HG03575 (cell line): ENCODE data around the gene ADAMTS7.
"Not testable (repeated sequence)": the region's sequence is repeated elsewhere in the genome, so short reads cannot be mapped to it uniquely, and the experiment has no call there.

ENCODE experiments used
- ATAC-seq: cut with Tn5 transposase; IDR thresholded peaks from one replicate; pipeline ENCODE4 v1.9.1; 2021; ENCODE audit not compliant: unreplicated experiment, insufficient number of reproducible peaks, low FRiP score; ENCODE audit errors: extremely low read depth

ADAMTS7 gene

DNA sequence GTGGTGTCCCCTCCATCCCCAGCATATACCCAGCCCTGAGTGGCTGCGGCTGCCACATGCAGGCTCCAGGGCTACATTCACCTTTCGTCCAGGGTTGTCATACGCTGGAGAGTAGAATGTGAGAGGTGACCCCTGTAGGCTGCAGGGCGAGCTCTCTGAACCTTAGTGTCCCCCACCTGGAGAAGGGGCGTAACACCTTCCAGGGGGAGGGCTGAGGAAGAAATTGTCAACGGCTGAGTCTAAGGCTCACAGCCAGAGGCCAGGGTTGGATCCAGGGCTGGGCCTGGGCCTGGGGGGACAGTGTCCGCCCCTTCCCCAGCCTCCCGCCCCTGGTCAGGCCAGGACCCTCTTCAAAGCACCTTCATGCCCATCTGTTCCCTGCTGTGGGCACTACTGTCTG lies 53.2 kb downstream of the ADAMTS7 start:
- not testable (repeated sequence) for ATAC-seq

DNA sequence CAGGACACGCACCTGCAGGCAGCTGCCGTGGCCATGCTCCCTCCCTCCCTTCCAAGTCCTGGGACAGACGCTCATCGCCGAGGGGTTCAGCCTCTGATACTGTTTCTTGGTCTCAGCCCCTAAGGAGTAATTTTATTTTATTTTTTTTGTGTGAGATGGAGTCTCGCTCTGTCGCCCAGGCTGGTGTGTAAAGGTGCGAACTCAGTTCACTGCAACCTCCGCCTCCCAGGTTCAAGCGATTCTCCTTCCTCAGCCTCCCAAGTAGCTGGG lies 53.7 kb downstream of the ADAMTS7 start:
- ATAC-seq = no peak

DNA sequence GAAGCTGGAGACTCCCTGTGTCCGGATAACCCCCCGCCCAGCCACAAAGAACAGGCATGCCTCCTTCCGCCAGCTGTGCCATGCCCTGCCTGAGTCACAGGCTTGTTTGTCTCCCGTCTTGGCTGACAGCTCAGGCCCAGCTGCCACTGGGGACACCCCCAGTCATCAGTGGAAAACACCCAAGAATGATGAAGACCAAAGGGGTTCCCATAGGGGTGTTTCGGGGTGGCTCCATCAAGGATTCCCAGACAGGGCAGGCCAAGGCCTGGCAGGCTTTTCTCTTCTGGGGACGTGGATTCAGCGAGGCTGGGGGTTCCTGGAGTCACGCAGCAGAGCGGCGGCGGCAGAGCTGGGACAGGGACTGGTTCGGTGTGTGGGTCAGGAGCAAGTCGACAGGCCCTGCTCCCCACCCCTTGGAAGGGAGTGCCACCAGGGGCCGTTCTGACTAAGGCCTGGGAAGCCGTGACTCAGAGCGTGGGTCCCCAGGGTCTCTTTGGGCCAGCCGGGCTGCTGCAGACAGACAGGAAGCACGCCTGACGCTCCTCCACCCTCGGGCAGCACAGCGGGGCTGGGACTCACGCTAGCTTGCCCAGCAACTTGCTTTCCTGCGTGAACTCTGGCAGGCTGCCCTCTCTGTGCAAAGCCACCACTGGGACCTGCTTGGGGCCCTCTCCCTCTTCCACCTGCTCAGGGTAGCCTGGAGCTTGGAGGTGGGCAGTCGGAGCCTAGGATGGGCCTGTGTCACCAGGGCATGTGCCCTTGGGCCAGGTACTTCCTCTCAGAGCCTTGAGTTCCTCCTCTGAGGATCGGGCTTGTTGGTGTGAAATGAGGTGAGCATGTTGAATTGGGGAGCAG lies 54.3 kb downstream of the ADAMTS7 start:
- ATAC-seq = not testable (repeated sequence)

DNA sequence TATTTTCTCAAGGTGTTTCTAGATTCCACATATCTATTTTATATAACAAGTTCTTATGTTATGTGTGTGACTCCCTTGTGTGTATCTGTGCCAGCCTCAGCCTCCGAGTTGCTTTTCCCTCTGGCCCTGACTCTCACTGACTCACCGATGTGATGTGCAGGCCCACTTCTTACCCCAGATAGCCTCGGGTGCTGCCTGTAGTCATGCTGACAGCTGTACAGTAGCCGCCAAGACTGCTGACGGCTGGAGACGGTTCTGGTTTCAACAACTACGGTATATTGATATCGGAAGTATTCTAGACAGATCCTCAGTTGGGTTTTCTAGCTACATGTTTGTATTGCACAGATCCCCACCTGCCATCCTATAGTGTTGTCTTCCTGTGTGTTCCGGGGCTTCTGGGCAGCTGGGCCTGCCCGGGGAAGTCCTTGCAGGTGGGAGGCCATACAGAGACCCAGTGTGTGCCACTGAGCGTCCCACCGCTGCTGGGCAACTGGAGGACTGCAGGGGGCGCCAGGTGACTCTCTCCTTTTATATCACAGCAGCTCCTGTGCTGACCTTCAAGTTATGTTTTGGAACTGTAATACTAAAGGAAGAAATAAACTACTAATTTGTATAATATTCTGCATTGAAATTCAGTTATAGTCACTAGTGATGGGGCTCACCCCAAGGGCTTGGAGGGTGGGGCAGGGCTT lies 55.2 kb downstream of the ADAMTS7 start:
- not testable (repeated sequence) for ATAC-seq

DNA sequence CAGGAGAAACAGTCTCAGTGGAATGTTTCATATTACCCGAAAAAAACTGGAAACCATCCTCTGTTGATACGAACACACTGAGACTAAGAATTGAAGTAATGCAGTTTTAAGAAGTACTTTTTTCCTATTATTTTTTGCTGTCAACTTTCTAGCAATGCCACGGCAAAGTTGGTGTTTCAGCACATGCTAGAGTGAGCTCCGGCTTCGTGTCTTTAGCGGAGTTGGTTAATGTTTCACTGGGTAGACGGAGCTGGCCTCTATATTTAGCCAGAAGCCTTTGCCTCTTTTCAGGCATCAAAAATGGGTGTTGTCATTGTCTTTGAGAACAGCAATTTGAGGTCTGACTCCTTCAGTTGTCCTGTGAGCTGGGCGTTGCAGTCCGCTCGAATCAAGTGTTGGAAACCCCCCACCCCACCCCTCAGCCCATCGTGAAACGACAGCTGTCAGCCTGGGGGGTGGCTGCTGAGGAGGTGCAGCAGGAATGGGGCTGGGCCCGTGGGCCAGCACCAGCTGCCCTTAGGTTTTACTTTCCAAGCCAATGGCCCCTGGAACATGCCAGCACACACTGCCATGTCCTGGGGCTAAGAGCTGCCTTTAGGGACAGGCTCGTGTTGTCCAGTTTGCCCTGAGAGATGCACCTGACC lies 56.5 kb downstream of the ADAMTS7 start:
- ATAC-seq = not testable (repeated sequence)

DNA sequence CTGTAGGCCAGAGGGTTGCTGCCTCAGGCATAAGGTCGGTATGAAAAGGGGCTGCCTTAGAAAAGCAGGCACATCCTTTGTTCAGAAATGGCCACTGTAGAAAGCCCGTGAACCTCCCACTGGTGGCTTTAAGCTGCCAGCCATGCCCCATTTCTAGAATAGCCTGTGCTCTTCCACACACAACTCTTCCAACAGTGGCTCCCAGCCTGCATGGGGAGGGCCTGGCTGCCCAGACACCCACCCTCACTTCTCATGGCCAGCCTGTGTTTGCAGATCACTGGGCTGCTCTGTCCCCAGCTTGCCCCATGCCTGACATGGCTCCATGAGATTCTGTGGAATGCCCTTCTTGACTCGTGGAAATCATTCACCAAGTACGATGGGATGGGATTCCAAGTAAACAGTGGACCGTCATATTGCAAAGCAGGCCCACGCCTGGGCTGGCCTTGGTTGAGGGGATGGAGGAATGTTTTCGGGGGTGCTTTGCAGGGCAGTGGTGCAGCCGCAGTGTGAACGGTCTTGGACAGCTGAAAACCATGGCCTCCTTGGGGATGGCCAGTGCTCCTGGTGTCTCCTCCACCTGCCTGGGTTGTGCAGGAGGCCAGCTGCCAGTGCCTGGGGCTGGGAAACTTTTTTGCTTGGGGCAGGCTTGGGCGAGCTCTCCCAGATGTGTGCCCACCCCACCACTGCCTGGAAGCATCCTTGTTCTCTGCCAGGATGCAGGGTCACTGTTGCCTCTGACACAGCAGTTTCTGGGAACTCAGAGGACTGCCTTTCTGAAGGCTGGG lies 57.3 kb downstream of the ADAMTS7 start:
- not testable (repeated sequence) for ATAC-seq

DNA sequence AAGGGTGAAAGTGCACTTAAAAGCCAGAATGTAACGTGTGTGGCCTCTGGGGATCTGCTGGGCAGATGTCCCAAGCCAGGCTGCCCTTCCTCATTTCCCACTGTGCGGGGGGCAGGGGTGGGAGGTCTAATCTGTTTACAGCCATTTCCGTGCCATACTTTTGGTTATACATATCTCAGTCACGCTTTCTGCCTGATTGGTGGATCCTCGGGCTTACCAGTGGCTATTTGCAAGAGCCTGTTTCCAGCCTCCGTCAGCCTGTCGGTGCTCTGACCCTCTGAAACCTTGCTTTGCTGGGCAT lies 58.0 kb downstream of the ADAMTS7 start:
- not testable (repeated sequence) for ATAC-seq

DNA sequence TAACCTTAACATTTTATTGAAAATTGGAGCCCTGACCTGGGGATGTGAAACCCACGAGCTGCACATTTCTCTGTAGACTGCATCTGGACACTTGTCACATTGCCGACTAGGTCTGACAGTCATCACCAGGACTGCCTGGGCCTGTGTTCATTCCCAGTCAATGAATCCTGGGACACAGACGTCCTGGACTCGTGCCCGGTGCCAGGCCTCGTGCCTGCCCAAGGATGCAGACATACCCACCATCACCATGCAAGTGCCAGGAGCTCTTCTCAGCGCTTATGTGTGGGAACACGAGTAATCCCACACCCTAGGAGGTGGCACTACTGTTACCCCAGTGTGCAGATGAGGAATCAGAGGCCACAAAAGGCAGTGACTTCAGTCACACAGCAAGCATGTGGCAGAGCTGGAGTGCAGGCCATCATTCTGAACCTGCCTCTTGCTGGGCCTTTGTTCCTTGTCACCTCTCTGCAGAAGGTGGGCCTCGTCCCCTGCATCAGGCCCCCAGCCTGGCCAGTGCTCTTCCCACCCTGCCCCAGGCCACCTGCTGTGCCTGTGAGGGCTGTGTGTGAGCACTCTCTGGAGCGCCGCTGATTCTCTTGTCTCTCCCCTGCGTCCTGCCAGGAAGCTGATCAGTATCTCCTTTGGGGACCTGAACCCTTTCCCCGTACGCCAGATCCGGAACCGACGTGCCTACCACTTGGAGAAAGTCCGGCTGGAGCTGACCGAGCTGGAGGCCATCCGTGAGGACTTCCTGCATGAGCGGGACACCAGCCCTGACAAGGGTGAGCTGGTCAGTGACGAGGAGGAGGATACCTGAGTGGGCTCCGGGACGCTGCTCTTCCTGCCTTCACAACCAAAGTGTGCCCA lies 58.5 kb downstream of the ADAMTS7 start:
- no peak for ATAC-seq

DNA sequence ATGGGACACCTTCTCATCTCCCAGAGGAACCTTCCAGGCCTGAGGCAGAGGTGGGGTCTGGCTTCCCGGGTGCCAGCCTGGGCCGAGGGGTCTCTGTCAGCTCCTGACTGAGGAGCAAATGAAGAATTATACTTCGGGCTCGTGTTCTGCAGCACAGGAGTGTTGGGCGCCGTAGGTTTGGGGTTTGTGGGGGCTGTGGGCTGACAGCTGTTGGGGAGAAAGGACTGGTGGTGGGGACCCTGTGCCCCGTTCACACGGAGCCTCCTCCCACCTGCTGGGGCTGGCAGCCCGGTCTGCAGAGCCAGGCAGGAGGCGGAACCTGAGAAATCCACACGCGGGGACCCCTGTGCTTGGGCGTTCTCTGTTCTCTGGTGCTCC lies 59.7 kb downstream of the ADAMTS7 start:
- no peak for ATAC-seq

DNA sequence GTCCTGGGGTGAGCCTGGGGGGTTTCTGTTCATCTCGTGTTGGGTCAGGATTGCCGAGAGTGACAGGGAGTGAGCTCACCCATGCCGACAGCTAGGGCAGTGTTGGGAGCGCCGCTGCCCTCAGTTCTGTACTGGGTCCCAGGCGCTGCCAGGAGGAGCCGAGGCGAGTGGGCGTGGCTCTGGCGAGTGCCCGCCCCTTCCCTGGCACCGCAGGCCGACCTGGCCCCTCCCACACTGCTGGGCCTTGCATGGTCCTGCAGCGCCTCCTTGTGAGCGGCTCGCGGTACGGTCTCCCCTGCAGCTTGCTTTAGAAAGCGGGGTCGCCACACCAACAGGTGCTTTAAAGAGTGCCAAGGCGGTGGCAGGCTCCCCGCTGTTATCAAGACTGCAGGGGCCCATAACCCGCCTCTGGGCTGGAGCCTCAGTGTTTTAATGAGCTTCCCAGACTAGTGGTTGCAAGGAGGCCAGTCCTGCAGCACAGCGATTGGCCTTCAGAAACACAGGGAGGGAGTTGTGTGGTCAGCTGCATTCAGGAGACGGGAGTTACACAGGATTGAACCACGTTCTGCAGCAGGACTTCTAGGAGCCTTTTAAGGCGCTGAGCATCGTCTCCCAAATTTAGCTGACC lies 60.2 kb downstream of the ADAMTS7 start:
- ATAC-seq = not testable (repeated sequence)

DNA sequence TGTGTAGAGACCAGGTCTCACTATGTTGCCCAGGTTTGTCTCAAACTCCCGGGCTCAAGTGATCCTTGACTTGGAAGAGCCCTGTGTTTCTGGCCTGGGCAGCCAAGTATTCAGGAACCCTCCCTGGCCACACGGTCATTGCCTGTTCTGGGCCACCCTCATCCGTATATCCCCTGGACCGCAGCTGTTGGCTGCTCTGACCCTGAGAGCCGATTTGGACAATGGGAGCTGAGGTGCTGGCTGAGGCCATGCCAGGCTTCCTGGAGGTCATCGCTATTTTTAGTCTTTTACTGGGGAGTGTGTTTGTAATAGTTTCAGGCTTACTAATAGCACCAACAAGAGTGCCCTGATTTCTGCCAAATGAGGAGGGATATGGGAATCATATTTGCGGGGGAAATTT lies 60.7 kb downstream of the ADAMTS7 start:
- no peak for ATAC-seq

DNA sequence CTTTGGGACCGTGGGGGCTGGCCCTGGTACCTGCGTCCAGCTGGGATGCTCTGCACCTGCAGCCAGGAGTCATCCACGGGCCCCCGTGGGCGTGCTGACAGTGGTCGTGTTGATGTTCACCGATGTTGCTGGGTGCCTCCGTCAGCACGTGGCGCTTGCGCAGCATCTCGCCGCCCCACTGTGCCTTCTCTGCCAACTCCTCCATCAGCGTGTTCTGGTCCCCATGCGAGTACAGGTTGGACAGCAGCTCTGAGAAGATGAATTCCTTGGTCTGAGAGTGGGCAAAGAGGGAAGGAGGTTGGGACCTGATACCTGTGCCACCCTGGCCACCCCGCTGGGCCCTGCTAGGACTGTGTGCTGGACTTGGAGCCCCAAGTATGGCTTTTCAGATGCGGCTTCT lies 61.4 kb downstream of the ADAMTS7 start:
- no peak for ATAC-seq

DNA sequence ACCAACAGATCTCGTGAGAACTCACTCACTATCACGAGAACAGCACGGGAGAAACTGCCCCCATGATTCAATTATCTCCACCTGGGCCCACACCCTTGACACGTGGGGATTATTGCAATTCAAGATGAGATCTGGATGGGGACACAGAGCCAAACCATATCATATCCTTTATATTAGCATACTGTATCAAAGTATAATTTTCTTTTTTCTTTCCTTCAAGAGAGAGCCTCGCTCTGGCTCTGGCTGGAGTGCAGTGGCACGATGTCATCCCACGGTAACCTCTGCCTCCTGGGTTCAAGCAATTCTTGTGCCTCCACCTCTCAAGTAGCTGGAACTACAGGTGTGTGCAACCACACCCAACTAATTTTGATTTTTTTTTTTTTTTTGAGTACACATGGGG lies 63.4 kb downstream of the ADAMTS7 start:
- not testable (repeated sequence) for ATAC-seq

DNA sequence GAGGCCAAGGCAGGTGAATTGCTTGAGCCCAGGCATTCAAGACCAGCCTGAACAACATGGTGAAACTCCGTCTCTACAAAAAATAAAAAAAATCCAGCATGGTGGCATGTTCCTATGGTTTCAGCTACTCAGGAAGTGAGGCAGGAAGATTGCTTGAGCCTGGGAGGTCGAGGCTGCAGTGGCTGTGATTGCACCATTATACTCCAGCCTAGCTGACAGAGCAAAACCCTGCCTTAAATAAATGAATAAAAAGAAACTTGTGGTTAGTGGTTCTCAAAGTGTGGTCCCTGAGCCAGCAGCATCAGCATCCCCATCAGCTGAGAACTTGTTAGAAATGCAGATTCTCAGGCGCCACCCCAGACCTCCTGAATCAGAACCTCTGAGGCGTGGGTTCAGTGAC lies 69.6 kb downstream of the ADAMTS7 start:
- not testable (repeated sequence) for ATAC-seq

DNA sequence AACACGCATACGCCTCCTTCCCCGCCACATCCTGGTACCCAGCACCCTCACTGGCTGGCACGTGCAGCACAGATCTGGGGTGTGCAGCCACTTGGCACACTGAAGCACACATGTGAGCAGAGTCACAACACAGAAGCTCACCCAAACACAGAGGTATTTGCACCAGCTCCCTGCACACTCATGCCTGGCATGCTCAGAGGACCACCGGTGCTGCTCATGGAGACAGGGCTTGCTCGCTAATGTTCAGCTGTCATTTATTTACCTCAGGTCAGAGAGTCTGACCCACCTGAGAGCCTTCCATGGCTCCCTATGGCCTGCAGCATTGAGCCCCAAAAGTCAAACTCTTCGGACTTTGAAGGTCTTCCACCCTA lies 70.4 kb downstream of the ADAMTS7 start:
- no peak for ATAC-seq

DNA sequence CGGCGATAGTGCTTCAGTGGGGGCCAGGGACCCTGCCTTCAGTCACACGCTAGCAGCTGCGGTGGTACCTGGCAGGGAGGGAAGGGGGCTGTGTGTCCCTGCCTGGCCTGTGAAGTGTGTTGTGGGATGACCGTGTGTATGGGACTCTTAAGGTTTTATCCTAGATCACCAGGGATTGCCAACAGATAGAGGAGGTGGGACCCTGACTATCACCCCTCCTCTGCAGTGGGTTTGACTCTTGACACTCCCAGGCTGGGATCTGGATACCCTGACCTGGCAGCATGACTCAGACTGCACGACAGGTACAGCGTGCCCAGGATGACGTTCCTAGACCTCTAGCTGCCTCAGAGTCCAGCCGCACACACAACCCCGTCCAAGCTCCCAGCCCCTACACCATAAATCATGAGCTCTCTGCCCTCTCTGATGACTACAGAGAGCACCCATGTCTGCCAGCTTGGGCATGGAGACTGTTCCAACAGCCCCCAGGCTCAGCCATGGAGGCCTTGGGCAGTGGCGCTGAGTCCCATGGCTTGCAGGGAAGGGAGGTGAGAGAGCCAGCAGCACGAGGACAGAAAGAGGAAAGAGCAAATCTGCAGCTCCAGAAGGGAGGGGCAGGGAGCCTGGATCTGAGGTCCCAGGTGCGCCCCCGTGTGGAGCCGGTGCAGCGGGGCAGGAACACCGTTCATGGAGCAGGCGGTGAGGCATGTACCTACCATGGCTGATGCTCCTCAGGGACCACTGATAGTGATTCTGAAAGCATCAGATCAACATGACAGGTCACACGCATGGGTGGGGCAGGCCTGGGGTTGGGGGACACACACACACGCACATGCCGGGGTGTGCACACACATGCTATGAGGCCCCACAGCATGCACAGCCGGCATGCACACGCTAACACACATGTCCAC lies 71.0 kb downstream of the ADAMTS7 start:
- no peak for ATAC-seq

DNA sequence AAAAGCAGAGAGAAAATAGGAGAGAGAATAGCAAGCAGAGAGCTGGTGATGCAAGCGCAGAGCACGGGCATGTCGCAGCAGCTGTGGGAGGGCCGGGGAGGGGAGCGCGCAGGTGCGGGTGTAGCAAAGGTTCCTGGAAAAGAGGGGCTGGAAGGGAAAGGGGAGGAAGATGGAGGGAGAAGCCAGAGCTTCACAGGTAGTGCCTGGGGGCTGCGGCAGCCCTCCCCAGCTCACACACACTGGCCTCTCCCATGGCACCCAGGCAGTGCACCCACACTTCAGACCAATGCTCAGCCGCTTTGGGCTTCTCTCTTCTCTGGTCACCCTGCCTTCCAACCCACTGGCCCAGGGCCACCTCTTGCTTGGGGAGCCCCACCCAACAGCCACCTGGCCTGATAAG lies 72.1 kb downstream of the ADAMTS7 start:
- no peak for ATAC-seq
